Mammary epithelial cell (primary cell): ENCODE data around the gene CNIH4.

Source experiments
- EZH2 ChIP-seq: IDR thresholded peaks from 2 replicates; pipeline ENCODE4 v1.6.1; 2012; ENCODE audit warnings: low read length, inconsistent platforms, borderline replicate concordance
- TF ChIP-seq, protein P1 (sequence below), 2 donors: IDR thresholded peaks in 1 of 2; conservative IDR thresholded peaks in 1 of 2; 2 replicates each; pipeline ENCODE4 v1.5.1; 2011 to 2012; ENCODE audit warnings: inconsistent platforms in 2 of 2, low read length in 2 of 2, mild to moderate bottlenecking in 2 of 2, control low read depth in 1 of 2, low read depth in 1 of 2; ENCODE audit not compliant: insufficient read depth in 1 of 2; ENCODE audit errors: extremely low read depth in 1 of 2

GRCh38 chr1:224404916-224405603 lies 48.4 kb downstream of the CNIH4 start:
- TF ChIP-seq, protein P1, sequence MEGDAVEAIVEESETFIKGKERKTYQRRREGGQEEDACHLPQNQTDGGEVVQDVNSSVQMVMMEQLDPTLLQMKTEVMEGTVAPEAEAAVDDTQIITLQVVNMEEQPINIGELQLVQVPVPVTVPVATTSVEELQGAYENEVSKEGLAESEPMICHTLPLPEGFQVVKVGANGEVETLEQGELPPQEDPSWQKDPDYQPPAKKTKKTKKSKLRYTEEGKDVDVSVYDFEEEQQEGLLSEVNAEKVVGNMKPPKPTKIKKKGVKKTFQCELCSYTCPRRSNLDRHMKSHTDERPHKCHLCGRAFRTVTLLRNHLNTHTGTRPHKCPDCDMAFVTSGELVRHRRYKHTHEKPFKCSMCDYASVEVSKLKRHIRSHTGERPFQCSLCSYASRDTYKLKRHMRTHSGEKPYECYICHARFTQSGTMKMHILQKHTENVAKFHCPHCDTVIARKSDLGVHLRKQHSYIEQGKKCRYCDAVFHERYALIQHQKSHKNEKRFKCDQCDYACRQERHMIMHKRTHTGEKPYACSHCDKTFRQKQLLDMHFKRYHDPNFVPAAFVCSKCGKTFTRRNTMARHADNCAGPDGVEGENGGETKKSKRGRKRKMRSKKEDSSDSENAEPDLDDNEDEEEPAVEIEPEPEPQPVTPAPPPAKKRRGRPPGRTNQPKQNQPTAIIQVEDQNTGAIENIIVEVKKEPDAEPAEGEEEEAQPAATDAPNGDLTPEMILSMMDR (conservative IDR thresholded peaks at IDR 0.05 in 1 of 2, IDR thresholded peaks at IDR 0.05 in 1 of 2; ENCODE audit: extremely low read depth in 1 of 2, insufficient read depth in 1 of 2, low read depth in 1 of 2, low read length in 2 of 2): no peak
- TF ChIP-seq EZH2: no peak
